Urinary bladder (tissue), 4 donors: ENCODE measurements around the gene SUPT4H1. TPM values are rescaled to one million over a fixed set of nuclear protein-coding genes. Genes with fewer than 3 reads are reported as not detected.

ENCODE experiments used
- DNase-seq: peaks from one replicate; pipeline ENCODE4 v3.0.0-alpha.2; 2015; ENCODE audit errors: extremely low spot score
- H3K27ac ChIP-seq: one replicate; pipeline ENCODE4 v1.5.1; 2013; ENCODE audit warnings: low read depth, mild to moderate bottlenecking, moderate library complexity
- H3K36me3 ChIP-seq: one replicate; pipeline ENCODE4 v1.6.1; 2013; ENCODE audit warnings: mild to moderate bottlenecking, moderate library complexity; ENCODE audit not compliant: insufficient read depth
- H3K4me1 ChIP-seq: one replicate; pipeline ENCODE4 v1.6.1; 2013; ENCODE audit warnings: mild to moderate bottlenecking, moderate library complexity; ENCODE audit not compliant: insufficient read depth
- H3K4me3 ChIP-seq: one replicate; pipeline ENCODE4 v1.5.1; 2013; ENCODE audit warnings: low read depth, low read length
- WGBS: extraction: QIAGEN DNeasy Blood & Tissue Kit; methylation state at CpG from one replicate; pipeline ENCODE4 v1.1.7; 2013; 5-methylcytosine and 5-hydroxymethylcytosine counted together
- polyA plus RNA-seq: library from polyadenylated mRNA; stranded (reverse); fragments of 200-250 nt; gene quantifications from one replicate; pipeline ENCODE4 v1.2.3, GENCODE V29; 2013
- total RNA-seq: library from RNA; depleted of rRNA; stranded (reverse); fragments of >200 nt; gene quantifications from one replicate; pipeline ENCODE4 v1.2.3, GENCODE V29; 2014
- donor health status: healthy with polysubstance abuse.
- donor health status: healthy.

Gene SUPT4H1
- total and polyA plus RNA-seq, 2 donors, result 41.9 to 98.3 TPM

- Histone ChIP-seq H3K36me3 (no peaks in the 10 kb centered on the region), H3K27ac (no peak overlapping the region), H3K4me1 (no peaks in the 10 kb centered on the region), H3K4me3 (no peak overlapping the region)
- whole genome bisulfite sequencing, result 79% methylated on average over 8 of the region's 8 CpGs
- no peak for DNase-seq
Observed at GRCh38 chr17:58363457-58364185, 11.6 kb upstream of the SUPT4H1 start.

GRCh38 chr17:58362368-58363014, 10.5 kb upstream of the SUPT4H1 start:
- no peak for DNase-seq
- 93% methylated on average over 16 of the region's 16 CpGs for WGBS
- Histone ChIP-seq H3K27ac (no peak overlapping the region), H3K4me3 (no peak overlapping the region), H3K36me3 (no peaks in the 10 kb centered on the region), H3K4me1 (no peaks in the 10 kb centered on the region)

- WGBS, result 75% methylated on average over 5 of the region's 5 CpGs
- Histone ChIP-seq H3K4me1 (no peaks in the 10 kb centered on the region), H3K27ac (no peak overlapping the region), H3K4me3 (no peak overlapping the region), H3K36me3 (no peaks in the 10 kb centered on the region)
- no peak for DNase-seq
Observed at GRCh38 chr17:58360296-58361063, 8.5 kb upstream of the SUPT4H1 start.

GRCh38 chr17:58358408-58359172, 6.6 kb upstream of the SUPT4H1 start:
- H3K27ac ChIP-seq, result no peak overlapping the region
- WGBS, result 87% methylated on average over 16 of the region's 16 CpGs
- H3K4me1 ChIP-seq, result no peaks in the 10 kb centered on the region
- no peaks in the 10 kb centered on the region for H3K36me3 ChIP-seq
- no peak for DNase-seq
- no peak overlapping the region for H3K4me3 ChIP-seq

GRCh38 chr17:58357312-58358297, 5.6 kb upstream of the SUPT4H1 start:
- Histone ChIP-seq H3K4me1 (no peaks in the 10 kb centered on the region), H3K27ac (no peak overlapping the region), H3K4me3 (no peak overlapping the region), H3K36me3 (no peaks in the 10 kb centered on the region)
- DNase-seq, result no peak
- 91% methylated on average over 22 of the region's 22 CpGs for WGBS

- no peak for DNase-seq
- Histone ChIP-seq H3K36me3 (no peaks in the 10 kb centered on the region), H3K4me1 (no peaks in the 10 kb centered on the region), H3K27ac (no peak overlapping the region), H3K4me3 (no peak overlapping the region)
- 79% methylated on average over 1 of the region's 1 CpG for WGBS
Observed at GRCh38 chr17:58356231-58356630, 4.2 kb upstream of the SUPT4H1 start.

GRCh38 chr17:58354541-58355216, 2.7 kb upstream of the SUPT4H1 start:
- no peak overlapping the region for H3K4me3 ChIP-seq
- 54% methylated on average over 6 of the region's 6 CpGs for WGBS
- no peaks in the 10 kb centered on the region for H3K4me1 ChIP-seq
- DNase-seq, result no peak
- H3K36me3 ChIP-seq, result no peaks in the 10 kb centered on the region
- H3K27ac ChIP-seq, result no peak overlapping the region

- Histone ChIP-seq H3K36me3 (no peaks in the 10 kb centered on the region), H3K27ac (peak overlapping the region; percentile 86), H3K4me1 (no peaks in the 10 kb centered on the region), H3K4me3 (no peak overlapping the region)
- no peak for DNase-seq
- 57% methylated on average over 4 of the region's 4 CpGs for WGBS
Observed at GRCh38 chr17:58353389-58353825, 1.4 kb upstream of the SUPT4H1 start.

GRCh38 chr17:58352596-58353388, 791 bp upstream of the SUPT4H1 start:
- Histone ChIP-seq H3K4me3 (peak overlapping the region; percentile 95), H3K27ac (peak overlapping the region; percentile 86), H3K36me3 (no peaks in the 10 kb centered on the region), H3K4me1 (no peaks in the 10 kb centered on the region)
- no peak for DNase-seq
- WGBS, result 3% methylated on average over 26 of the region's 26 CpGs

- Histone ChIP-seq H3K4me3 (peak overlapping the region; percentile 95), H3K4me1 (no peaks in the 10 kb centered on the region), H3K36me3 (no peaks in the 10 kb centered on the region), H3K27ac (no peak overlapping the region)
- 52% methylated on average over 4 of the region's 4 CpGs for WGBS
- no peak for DNase-seq
Observed at GRCh38 chr17:58351182-58351581, 819 bp downstream of the SUPT4H1 start.

GRCh38 chr17:58348038-58348437, 4.0 kb downstream of the SUPT4H1 start:
- Histone ChIP-seq H3K27ac (no peak overlapping the region), H3K4me1 (no peaks in the 10 kb centered on the region), H3K4me3 (no peak overlapping the region), H3K36me3 (no peaks in the 10 kb centered on the region)
- 92% methylated on average over 1 of the region's 1 CpG for WGBS
- DNase-seq, result no peak
